CD4-positive, alpha-beta T cell (primary cell): ENCODE results near the gene TPCN1. TPM values are rescaled to one million over a fixed set of nuclear protein-coding genes. Genes with fewer than 3 reads are reported as not detected.
A peak's percentile ranks its signal among the peaks of the same experiment; 100 is the strongest.

ENCODE experiments used
- ATAC-seq: fragments of 200-7000 bp; cut with Tn5 transposase; one replicate; pipeline ENCODE4 v1.10.0; 2022; ENCODE audit warnings: mild to moderate bottlenecking; ENCODE audit not compliant: poor library complexity
- CTCF ChIA-PET: fragments of 350-600 bp; sonication (Branson Sonifier 250); formaldehyde crosslinking; loops from one replicate; lab custom pipeline; 2021; ENCODE audit warnings: antibody characterized with exemption, inconsistent platforms; lab: Charles Lee
- POLR2A ChIA-PET: fragments of 350-600 bp; sonication (Branson Sonifier 250); formaldehyde crosslinking; loops from one replicate; lab custom pipeline; 2021; ENCODE audit warnings: antibody characterized with exemption, inconsistent platforms; lab: Charles Lee
- DNase-seq, 14 experiments: peaks; one replicate each; pipeline ENCODE4 v3.0.0-alpha.2; 2013 to 2020; ENCODE audit warnings: mixed read lengths in 2 of 14
- H3K27ac ChIP-seq, 2 donors: one replicate each; pipeline versions ENCODE4 v1.5.1 to v1.7.0; 2013; ENCODE audit warnings: low read length in 2 of 2, low read depth in 1 of 2, mild to moderate bottlenecking in 1 of 2
- H3K27me3 ChIP-seq, 2 experiments: 1 replicate in 1 of 2; 2 replicates in 1 of 2; pipeline versions ENCODE4 v1.6.1 to v1.7.0; 2013; ENCODE audit warnings: low read length in 2 of 2, control low read depth in 1 of 2, mild to moderate bottlenecking in 1 of 2, moderate library complexity in 1 of 2; ENCODE audit not compliant: insufficient read depth in 2 of 2, control insufficient read depth in 1 of 2
- H3K36me3 ChIP-seq: one replicate; pipeline ENCODE4 v1.6.1; 2013; ENCODE audit warnings: low read length, control low read depth; ENCODE audit not compliant: insufficient read depth
- H3K4me1 ChIP-seq: one replicate; pipeline ENCODE4 v1.6.1; 2013; ENCODE audit warnings: low read length, control low read depth; ENCODE audit not compliant: insufficient read depth
- H3K4me3 ChIP-seq: one replicate; pipeline ENCODE4 v1.5.1; 2013; ENCODE audit warnings: mild to moderate bottlenecking, low read length, moderate library complexity
- H3K9me3 ChIP-seq, 2 experiments: 1 replicate in 1 of 2; 2 replicates in 1 of 2; pipeline versions ENCODE4 v1.6.1 to v1.7.0; 2013; ENCODE audit warnings: low read length in 2 of 2, mild to moderate bottlenecking in 2 of 2, control low read depth in 1 of 2, moderate library complexity in 1 of 2; ENCODE audit not compliant: control insufficient read depth in 1 of 2, insufficient read depth in 1 of 2
- H3K27ac Mint-ChIP-seq: one replicate; pipeline ENCODE4 v1.8.0; 2020; ENCODE audit warnings: mixed read lengths
- H3K27me3 Mint-ChIP-seq: one replicate; pipeline ENCODE4 v1.8.0; 2021; ENCODE audit warnings: mixed read lengths
- H3K36me3 Mint-ChIP-seq: one replicate; pipeline ENCODE4 v1.8.0; 2021; ENCODE audit warnings: low read depth, mixed read lengths
- H3K4me1 Mint-ChIP-seq: one replicate; pipeline ENCODE4 v1.8.0; 2021; ENCODE audit warnings: low read depth, mixed read lengths
- H3K4me3 Mint-ChIP-seq: one replicate; pipeline ENCODE4 v1.8.0; 2020; ENCODE audit warnings: mild to moderate bottlenecking, mixed read lengths
- H3K9me3 Mint-ChIP-seq: one replicate; pipeline ENCODE4 v1.8.0; 2020; ENCODE audit warnings: mixed read lengths
- CTCF ChIP-seq: fragments of 200-600 bp; IDR thresholded peaks from one replicate; pipeline ENCODE4 v1.8.0; 2022; ENCODE audit warnings: antibody characterized with exemption, mild to moderate bottlenecking
- intact Hi-C, 2 experiments: fragments of 100-400 bp; cut with DNase I in 1 of 2; cut with micrococcal nuclease in 1 of 2; formaldehyde crosslinking; loops; one replicate each; pipeline versions ENCODE4 v1.15.1 to v1.9.0; 2023 to 2025; cut with DNase I, micrococcal nuclease
- total RNA-seq, 174 experiments: library from RNA in 2 of 174; stranded (reverse) in 2 of 174; gene quantifications; one replicate each; pipeline ENCODE4 v1.2.3 and lab custom pipeline; 2021 to 2026

TPCN1 gene
- total RNA-seq, 2 experiments from 2014 or later: 52.4 to 59.7 TPM

DNA sequence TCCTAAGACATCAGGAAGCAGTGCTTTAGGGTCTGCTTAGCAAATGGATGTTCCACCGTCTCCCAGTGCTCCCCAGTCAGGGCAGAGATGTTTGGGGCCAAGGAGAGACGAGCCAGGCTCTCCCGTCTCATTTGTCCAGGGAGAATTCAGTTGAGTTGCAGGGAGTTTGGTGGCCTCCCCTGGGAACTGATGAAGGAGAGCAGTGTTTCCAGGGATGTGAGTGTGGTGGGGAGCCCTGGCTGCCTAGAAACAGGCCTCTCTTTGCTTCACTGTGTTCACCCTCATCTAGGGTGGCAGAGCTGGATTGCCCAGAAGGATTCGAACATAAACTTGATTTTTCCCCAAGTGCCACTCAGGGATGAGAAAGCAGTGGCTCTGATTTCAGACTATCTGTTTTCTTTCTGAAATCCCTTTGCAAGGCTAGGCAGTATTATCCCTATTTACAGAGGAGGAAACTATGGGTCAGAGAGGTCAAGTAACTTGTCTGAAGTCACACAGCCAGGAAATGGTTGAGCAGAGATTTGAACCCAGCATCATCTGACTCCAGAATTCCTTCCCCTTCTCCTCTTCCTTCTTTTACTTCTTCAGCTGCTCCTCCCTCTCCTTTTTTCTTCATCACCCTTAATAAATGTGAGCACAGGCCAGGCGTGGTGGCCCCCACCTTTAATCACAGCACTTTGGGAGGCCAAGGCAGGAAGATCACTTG lies 6.6 kb downstream of the TPCN1 start:
- Histone ChIP-seq H3K4me3 (no peak overlapping the region), H3K27ac (no peak overlapping the region), H3K27me3 (no peaks in the 10 kb centered on the region), H3K4me1 (peaks cover 71% of the 10 kb centered on the region), H3K9me3 (no peaks in the 10 kb centered on the region), H3K36me3 (peaks cover 52% of the 10 kb centered on the region)
- H3K36me3 Mint-ChIP-seq: peaks cover 43% of the 10 kb centered on the region
- no peak for TF ChIP-seq CTCF
- peaks cover 37% of the 10 kb centered on the region for H3K4me1 Mint-ChIP-seq
- H3K4me3 Mint-ChIP-seq: no peak overlapping the region
- H3K9me3 Mint-ChIP-seq: no peaks in the 10 kb centered on the region
- no peaks in the 10 kb centered on the region for H3K27me3 Mint-ChIP-seq
- intact Hi-C loops: no loop called here
- CTCF ChIA-PET: no interaction called here
- POLR2A ChIA-PET: interaction anchor here (0.7 kb wide), 1 partner anchor 20 kb away, joined by 3 read pairs; no protein-coding TSS in a partner anchor
- peak overlapping the region; percentile 27 for H3K27ac Mint-ChIP-seq
- no peak for DNase-seq
- ATAC-seq: no peak

- no peaks in the 10 kb centered on the region for H3K9me3 ChIP-seq
- intact Hi-C loops: no loop called here
- H3K36me3 ChIP-seq: peaks cover 53% of the 10 kb centered on the region
- H3K36me3 Mint-ChIP-seq: peaks cover 50% of the 10 kb centered on the region
- no peaks in the 10 kb centered on the region for H3K27me3 Mint-ChIP-seq
- no peak for ATAC-seq
- H3K27ac ChIP-seq: no peak overlapping the region
- ChIA-PET CTCF (no interaction called here), POLR2A (interaction anchor here (0.7 kb wide), 1 partner anchor 21 kb away, joined by 3 read pairs; no protein-coding TSS in a partner anchor)
- H3K4me3 Mint-ChIP-seq: no peak overlapping the region
- no peaks in the 10 kb centered on the region for H3K27me3 ChIP-seq
- peak overlapping the region; percentile 27 for H3K27ac Mint-ChIP-seq
- DNase-seq: no peak
- no peak for TF ChIP-seq CTCF
- peaks cover 71% of the 10 kb centered on the region for H3K4me1 ChIP-seq
- H3K4me1 Mint-ChIP-seq: peaks cover 39% of the 10 kb centered on the region
- H3K9me3 Mint-ChIP-seq: no peaks in the 10 kb centered on the region
- no peak overlapping the region for H3K4me3 ChIP-seq
Measured at GRCh38 chr12:113228394-113229028, 7.2 kb downstream of the TPCN1 start.

GRCh38 chr12:113230315-113231234 lies 9.3 kb downstream of the TPCN1 start:
- Mint-ChIP-seq H3K27ac (peak overlapping the region; percentile 51), H3K36me3 (peaks cover 61% of the 10 kb centered on the region), H3K27me3 (no peaks in the 10 kb centered on the region), H3K9me3 (no peaks in the 10 kb centered on the region), H3K4me1 (peaks cover 51% of the 10 kb centered on the region), H3K4me3 (peak overlapping the region; percentile 40)
- TF ChIP-seq CTCF: no peak
- peaks cover 64% of the 10 kb centered on the region for H3K4me1 ChIP-seq
- ChIA-PET CTCF (interaction anchor here (0.7 kb wide), 1 partner anchor 27 kb away, joined by 3 read pairs; no protein-coding TSS in a partner anchor), POLR2A (interaction anchor here (0.7 to 1.4 kb wide), 5 partner anchors 9 to 31 kb away, joined by 4 to 7 read pairs (median 5); partner anchors contain the start of gene TPCN1)
- no peak for DNase-seq
- no peaks in the 10 kb centered on the region for H3K9me3 ChIP-seq
- peaks cover 60% of the 10 kb centered on the region for H3K36me3 ChIP-seq
- ATAC-seq: no peak
- intact Hi-C loops: loop anchor here in 1 of 2 experiments (5.0 kb wide), 1 partner anchor 33 kb away; no protein-coding TSS in a partner anchor
- no peaks in the 10 kb centered on the region for H3K27me3 ChIP-seq
- no peak overlapping the region for H3K4me3 ChIP-seq
- no peak overlapping the region for H3K27ac ChIP-seq
